ENCODE results near the gene MYMX.

- TF ChIP-seq CTCF (conservative IDR thresholded peaks at IDR 0.05; ENCODE audit: low read depth, low read length): peak; percentile 97
- no peak for TF ChIP-seq EZH2 (IDR thresholded peaks at IDR 0.05; ENCODE audit: low read length, unreplicated experiment)
- TF ChIP-seq EZH2phosphoT487 (IDR thresholded peaks at IDR 0.05; ENCODE audit: borderline replicate concordance, low read length): no peak
These were observed 43.8 kb upstream of the MYMX start for GRCh38 chr6:44172731-44173500.

Data from PC-3 (cell line).